ENCODE data around the gene PTPRN2. TPM values are rescaled to one million over a fixed set of nuclear protein-coding genes. Genes with fewer than 3 reads are reported as not detected.

PTPRN2 gene
- total and polyA plus RNA-seq, 2 of the 13 experiments (the other 11 are each of a cell fraction or from before 2014, with no cell fraction given), result 2.5 to 24.2 TPM

DNA sequence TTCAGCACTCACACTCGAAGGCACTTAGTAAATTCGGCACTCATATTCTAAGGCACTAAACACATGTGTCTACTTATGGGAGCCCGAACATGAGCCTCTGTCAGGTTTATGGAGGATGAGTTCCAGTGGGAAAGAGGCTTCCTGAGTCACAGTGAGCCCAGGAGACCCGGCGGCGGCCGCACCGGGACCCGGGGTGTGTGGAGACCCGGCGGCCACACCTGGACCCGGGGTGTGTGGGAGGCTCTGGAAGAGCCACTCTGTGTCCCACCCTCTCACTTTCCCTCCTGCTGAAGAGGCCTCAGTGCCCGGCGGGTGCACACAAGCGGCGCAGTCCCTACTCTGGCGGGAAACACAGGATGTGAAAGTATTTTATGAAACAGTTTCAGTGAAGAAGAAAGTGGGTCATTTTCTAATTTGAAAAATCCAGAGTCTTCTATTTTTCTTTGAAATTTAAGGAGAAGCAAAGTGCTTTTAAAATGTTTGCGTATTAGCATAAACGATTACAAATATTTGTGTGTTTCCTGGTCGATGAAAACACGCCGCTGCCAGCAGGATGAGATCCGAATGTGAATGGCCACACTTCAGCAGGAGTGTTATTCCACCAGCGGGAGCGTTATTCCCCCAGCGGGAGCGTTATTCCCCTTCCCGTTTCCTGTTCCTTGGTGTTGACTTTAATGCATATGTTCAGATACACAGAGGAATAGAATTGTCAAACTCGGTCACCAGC lies 625.7 kb downstream of the PTPRN2 start:
- POLR2A ChIA-PET, result no interaction called here
- WGBS (ENCODE audit: low lambda C conversion rate), result 80% methylated on average over 24 of the region's 29 CpGs
- in situ Hi-C loops (cut with HindIII; ENCODE audit: extremely low pct_ligation_motif_present, low pct_unique_long_range_greater_than_20kb), result no loop called here
- Histone ChIP-seq H3K27me3 (ENCODE audit: control insufficient read depth in 1 of 2, insufficient read depth in 2 of 2, low read length in 2 of 2) (no peaks in the 10 kb centered on the region), H3K36me3 (replicated peaks in 1 of 2; ENCODE audit: control insufficient read depth in 1 of 2, insufficient read depth in 2 of 2, low read length in 2 of 2) (no peaks in the 10 kb centered on the region), H4K20me1 (ENCODE audit: insufficient read depth, low read length) (peaks cover 4% of the 10 kb centered on the region; the same call in 1 of the 2 replicates), H3K4me2 (ENCODE audit: low read depth, low read length) (no peak overlapping the region), H3K27ac (ENCODE audit: extremely low read length, insufficient read depth, low read length) (no peak overlapping the region), H3K9ac (ENCODE audit: insufficient read depth, low read depth, low read length) (no peak overlapping the region), H3K79me2 (ENCODE audit: insufficient read depth, low read length) (no peaks in the 10 kb centered on the region), H2AFZ (ENCODE audit: low read length) (no peak overlapping the region), H3K4me1 (ENCODE audit: insufficient read depth, low read length) (peaks cover 15% of the 10 kb centered on the region), H3K9me3 (ENCODE audit: low read length) (no peaks in the 10 kb centered on the region), H3K4me3 (replicated peaks in 1 of 3; ENCODE audit: insufficient read depth in 1 of 3, low read depth in 2 of 3, low read length in 3 of 3) (no peak overlapping the region)
- intact Hi-C loops (cut with micrococcal nuclease; ENCODE audit: unreplicated experiment), result no loop called here
- ATAC-seq (no peak), DNase-seq (ENCODE audit: low spot score) (no peak), FAIRE-seq (no peak)
- TF ChIP-seq SALL1 (CRISPR knock-in tag; IDR thresholded peaks at IDR 0.05) (no peak), ZNF232 (CRISPR knock-in tag; IDR thresholded peaks at IDR 0.05; ENCODE audit: borderline replicate concordance) (no peak), TAF1 (CRISPR knock-in tag; IDR thresholded peaks at IDR 0.05) (no peak), MED1 (CRISPR knock-in tag; IDR thresholded peaks at IDR 0.05) (no peak), RBFOX2 (IDR thresholded peaks at IDR 0.05; ENCODE audit: low read depth, low read length) (no peak), TMF1 (CRISPR knock-in tag; IDR thresholded peaks at IDR 0.05; ENCODE audit: low read depth) (no peak)
- CTCF ChIA-PET (ENCODE audit: low intra/inter-chr PET ratio, low total read pairs), result no interaction called here
- no TSS peak for BruUV-seq (replicated peaks)

- ChIA-PET CTCF (ENCODE audit: low intra/inter-chr PET ratio, low total read pairs) (no interaction called here), POLR2A (no interaction called here)
- no peak for ATAC-seq
- Histone ChIP-seq H3K27ac (ENCODE audit: extremely low read length, insufficient read depth, low read length) (no peak overlapping the region), H3K27me3 (ENCODE audit: control insufficient read depth in 1 of 2, insufficient read depth in 2 of 2, low read length in 2 of 2) (no peaks in the 10 kb centered on the region), H4K20me1 (ENCODE audit: insufficient read depth, low read length) (0 out of 2 replicates have a peak, but pooled peaks cover 2% of the 10 kb centered on the region), H3K4me2 (ENCODE audit: low read depth, low read length) (no peak overlapping the region), H3K4me3 (replicated peaks in 1 of 3; ENCODE audit: insufficient read depth in 1 of 3, low read depth in 2 of 3, low read length in 3 of 3) (no peak overlapping the region), H3K9me3 (ENCODE audit: low read length) (no peaks in the 10 kb centered on the region), H3K9ac (ENCODE audit: insufficient read depth, low read depth, low read length) (no peak overlapping the region), H3K79me2 (ENCODE audit: insufficient read depth, low read length) (no peaks in the 10 kb centered on the region), H3K4me1 (ENCODE audit: insufficient read depth, low read length) (no peaks in the 10 kb centered on the region), H2AFZ (ENCODE audit: low read length) (no peak overlapping the region), H3K36me3 (replicated peaks in 1 of 2; ENCODE audit: control insufficient read depth in 1 of 2, insufficient read depth in 2 of 2, low read length in 2 of 2) (no peaks in the 10 kb centered on the region)
- no peak for FAIRE-seq
- no TSS peak for BruUV-seq (replicated peaks)
- in situ Hi-C loops (cut with HindIII; ENCODE audit: extremely low pct_ligation_motif_present, low pct_unique_long_range_greater_than_20kb) (no loop called here), intact Hi-C loops (cut with micrococcal nuclease; ENCODE audit: unreplicated experiment) (no loop called here)
- 74% methylated on average over 13 of the region's 13 CpGs for WGBS (ENCODE audit: low lambda C conversion rate)
- TF ChIP-seq KDM4B (CRISPR knock-in tag; IDR thresholded peaks at IDR 0.05) (no peak), CHD4 (IDR thresholded peaks at IDR 0.05; ENCODE audit: borderline replicate concordance, low read length) (no peak), ZNF543 (CRISPR knock-in tag; IDR thresholded peaks at IDR 0.05) (no peak), MED8 (CRISPR knock-in tag; IDR thresholded peaks at IDR 0.05; ENCODE audit: insufficient replicate concordance) (no peak), MYC (CRISPR knock-in tag; IDR thresholded peaks at IDR 0.05; ENCODE audit: borderline replicate concordance) (no peak)
- TF ChIP-seq, protein P1, sequence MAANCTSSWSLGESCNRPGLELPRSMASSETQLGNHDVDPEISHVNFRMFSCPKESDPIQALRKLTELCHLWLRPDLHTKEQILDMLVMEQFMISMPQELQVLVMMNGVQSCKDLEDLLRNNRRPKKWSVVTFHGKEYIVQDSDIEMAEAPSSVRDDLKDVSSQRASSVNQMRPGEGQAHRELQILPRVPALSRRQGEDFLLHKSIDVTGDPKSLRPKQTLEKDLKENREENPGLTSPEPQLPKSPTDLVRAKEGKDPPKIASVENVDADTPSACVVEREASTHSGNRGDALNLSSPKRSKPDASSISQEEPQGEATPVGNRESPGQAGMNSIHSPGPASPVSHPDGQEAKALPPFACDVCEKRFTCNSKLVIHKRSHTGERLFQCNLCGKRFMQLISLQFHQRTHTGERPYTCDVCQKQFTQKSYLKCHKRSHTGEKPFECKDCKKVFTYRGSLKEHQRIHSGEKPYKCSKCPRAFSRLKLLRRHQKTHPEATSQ (CRISPR knock-in tag; IDR thresholded peaks at IDR 0.05; ENCODE audit: borderline replicate concordance), result no peak
- DNase-seq (ENCODE audit: low spot score), result no peak
These were observed 632.1 kb downstream of the PTPRN2 start for GRCh38 chr7:157955348-157955999.
